HG03442 (cell line): ENCODE data around the gene PREB.

ENCODE experiments used
- ATAC-seq: cut with Tn5 transposase; IDR thresholded peaks from one replicate; pipeline ENCODE4 v1.9.1; 2021; ENCODE audit warnings: mild to moderate bottlenecking, moderate library complexity; ENCODE audit not compliant: unreplicated experiment

PREB gene

GRCh38 chr2:27083410-27084296, 50.8 kb downstream of the PREB start:
- ATAC-seq, result no peak

GRCh38 chr2:27082773-27083409, 51.5 kb downstream of the PREB start:
- no peak for ATAC-seq

GRCh38 chr2:27081984-27082772, 52.3 kb downstream of the PREB start:
- no peak for ATAC-seq
